HEK293 (cell line): Measurements from ENCODE around the gene HHLA2.

ENCODE experiments used
- IKZF3 ChIP-seq: fragments of 450-650 bp; IDR thresholded peaks from 2 replicates; pipeline ENCODE4 v1.5.0; 2018; ENCODE audit warnings: missing biosample characterization, mild to moderate bottlenecking, missing genetic modification characterization, moderate library complexity
- KLF8 ChIP-seq: fragments of 450-650 bp; formaldehyde crosslinking; IDR thresholded peaks from 2 replicates; pipeline ENCODE4 v1.5.1; 2016; ENCODE audit warnings: missing biosample characterization, missing genetic modification characterization
- MZF1 ChIP-seq: fragments of 450-650 bp; formaldehyde crosslinking; IDR thresholded peaks from 2 replicates; pipeline ENCODE4 v1.5.1; 2017; ENCODE audit warnings: missing biosample characterization, missing genetic modification characterization, borderline replicate concordance
- OSR2 ChIP-seq: fragments of 450-650 bp; formaldehyde crosslinking; IDR thresholded peaks from 2 replicates; pipeline ENCODE4 v1.5.1; 2016; ENCODE audit warnings: missing biosample characterization, missing genetic modification characterization
- PRDM4 ChIP-seq: fragments of 450-650 bp; formaldehyde crosslinking; IDR thresholded peaks from 2 replicates; pipeline ENCODE4 v1.5.1; 2017; ENCODE audit warnings: missing biosample characterization, missing genetic modification characterization
- SALL2 ChIP-seq: fragments of 450-650 bp; formaldehyde crosslinking; IDR thresholded peaks from 2 replicates; pipeline ENCODE4 v1.5.0; 2017; ENCODE audit warnings: missing biosample characterization, mild to moderate bottlenecking, missing genetic modification characterization, borderline replicate concordance
- WT1 ChIP-seq: fragments of 450-650 bp; formaldehyde crosslinking; IDR thresholded peaks from 2 replicates; pipeline ENCODE4 v1.5.1; 2016; ENCODE audit warnings: missing biosample characterization, missing genetic modification characterization
- ZFP69B ChIP-seq: fragments of 450-650 bp; formaldehyde crosslinking; IDR thresholded peaks from 2 replicates; pipeline ENCODE4 v1.5.1; 2016; ENCODE audit warnings: missing biosample characterization, missing genetic modification characterization
- ZNF169 ChIP-seq: fragments of 450-650 bp; formaldehyde crosslinking; IDR thresholded peaks from 2 replicates; pipeline ENCODE4 v1.5.1; 2016; ENCODE audit warnings: missing biosample characterization, missing genetic modification characterization
- ZNF18 ChIP-seq: fragments of 450-650 bp; formaldehyde crosslinking; IDR thresholded peaks from 2 replicates; pipeline ENCODE4 v1.5.1; 2016; ENCODE audit warnings: missing biosample characterization, missing genetic modification characterization
- ZNF2 ChIP-seq: fragments of 450-650 bp; formaldehyde crosslinking; IDR thresholded peaks from 2 replicates; pipeline ENCODE4 v1.5.1; 2016; ENCODE audit warnings: missing biosample characterization, missing genetic modification characterization
- ZNF221 ChIP-seq: fragments of 450-650 bp; formaldehyde crosslinking; IDR thresholded peaks from 2 replicates; pipeline ENCODE4 v1.5.1; 2017; ENCODE audit warnings: missing biosample characterization, missing genetic modification characterization, borderline replicate concordance
- ZNF335 ChIP-seq: fragments of 450-650 bp; formaldehyde crosslinking; conservative IDR thresholded peaks from 2 replicates; pipeline ENCODE4 v1.5.1; 2016; ENCODE audit warnings: missing biosample characterization, missing genetic modification characterization
- ZNF341 ChIP-seq: fragments of 450-650 bp; formaldehyde crosslinking; IDR thresholded peaks from 2 replicates; pipeline ENCODE4; 2016; ENCODE audit warnings: low read depth, missing biosample characterization, missing genetic modification characterization
- ZNF354C ChIP-seq: fragments of 450-650 bp; formaldehyde crosslinking; IDR thresholded peaks from 2 replicates; pipeline ENCODE4 v1.5.1; 2016; ENCODE audit warnings: missing biosample characterization, missing genetic modification characterization, low read depth, borderline replicate concordance
- ZNF426 ChIP-seq: fragments of 450-650 bp; formaldehyde crosslinking; IDR thresholded peaks from 2 replicates; pipeline ENCODE4 v1.5.1; 2017; ENCODE audit warnings: missing biosample characterization, missing genetic modification characterization, mild to moderate bottlenecking, inconsistent platforms, moderate library complexity
- ZNF555 ChIP-seq: fragments of 450-650 bp; formaldehyde crosslinking; conservative IDR thresholded peaks from 2 replicates; pipeline ENCODE4 v1.5.1; 2017; ENCODE audit warnings: missing biosample characterization, mild to moderate bottlenecking, missing genetic modification characterization, inconsistent platforms
- ZNF561 ChIP-seq: fragments of 450-650 bp; IDR thresholded peaks from 2 replicates; pipeline ENCODE4 v1.5.1; 2018; ENCODE audit warnings: missing biosample characterization, missing genetic modification characterization, borderline replicate concordance
- ZNF585B ChIP-seq: fragments of 450-650 bp; formaldehyde crosslinking; IDR thresholded peaks from 2 replicates; pipeline ENCODE4 v1.5.1; 2016; ENCODE audit warnings: missing biosample characterization, missing genetic modification characterization
- ZNF747 ChIP-seq: fragments of 450-650 bp; formaldehyde crosslinking; IDR thresholded peaks from 2 replicates; pipeline ENCODE4 v1.5.1; 2016; ENCODE audit warnings: missing biosample characterization, missing genetic modification characterization
- ZNF768 ChIP-seq: fragments of 450-650 bp; formaldehyde crosslinking; IDR thresholded peaks from 2 replicates; pipeline ENCODE4 v1.5.1; 2018; ENCODE audit warnings: missing biosample characterization, mild to moderate bottlenecking, missing genetic modification characterization
- ZNF843 ChIP-seq: fragments of 450-650 bp; formaldehyde crosslinking; IDR thresholded peaks from 2 replicates; pipeline ENCODE4 v1.5.1; 2016; ENCODE audit warnings: missing biosample characterization, missing genetic modification characterization
- TF ChIP-seq, protein P1 (sequence below): fragments of 450-650 bp; formaldehyde crosslinking; IDR thresholded peaks from 2 replicates; pipeline ENCODE4 v1.5.1; 2017; ENCODE audit warnings: missing biosample characterization, missing genetic modification characterization
- TF ChIP-seq, protein P2 (sequence below): fragments of 450-650 bp; formaldehyde crosslinking; IDR thresholded peaks from 2 replicates; pipeline ENCODE4 v1.5.1; 2016; ENCODE audit warnings: missing biosample characterization, missing genetic modification characterization
- TF ChIP-seq, protein P3 (sequence below): fragments of 450-650 bp; IDR thresholded peaks from 2 replicates; pipeline ENCODE4 v1.5.1; 2018; ENCODE audit warnings: missing biosample characterization, mild to moderate bottlenecking, missing genetic modification characterization
- TF ChIP-seq, protein P4 (sequence below): sonication (generic); formaldehyde crosslinking; IDR thresholded peaks from 2 replicates; pipeline ENCODE4 v1.8.1; 2022; ENCODE audit warnings: mild to moderate bottlenecking, moderate library complexity, missing genetic modification reagents
- TF ChIP-seq, protein P5 (sequence below): fragments of 450-650 bp; formaldehyde crosslinking; IDR thresholded peaks from 2 replicates; pipeline ENCODE4 v1.5.1; 2016; ENCODE audit warnings: missing biosample characterization, missing genetic modification characterization

HHLA2 gene

GRCh38 chr3:108406661-108407206 is 110.4 kb downstream of the HHLA2 start (continued):
- TF ChIP-seq PRDM4 (tag by site-specific recombination) (peak; percentile 76), ZNF18 (tag by site-specific recombination) (no peak), WT1 (tag by site-specific recombination) (no peak), ZNF843 (tag by site-specific recombination) (peak; percentile 90), ZNF768 (tag by site-specific recombination) (no peak), OSR2 (peak; percentile 73; the same call in 1 of the 2 replicates), ZNF555 (tag by site-specific recombination) (no peak), ZNF747 (tag by site-specific recombination) (no peak), ZNF561 (tag by site-specific recombination) (peak; percentile 69; the same call in 1 of the 2 replicates), ZNF354C (tag by site-specific recombination) (no peak), SALL2 (no peak), ZNF585B (tag by site-specific recombination) (no peak), ZNF169 (tag by site-specific recombination) (no peak), ZNF341 (tag by site-specific recombination) (no peak), ZNF335 (tag by site-specific recombination) (no peak), MZF1 (tag by site-specific recombination) (no peak), KLF8 (tag by site-specific recombination) (no peak), ZNF2 (tag by site-specific recombination) (no peak), IKZF3 (tag by site-specific recombination) (0 out of 2 replicates have a peak, but pooled peaks have one; percentile 23), ZNF221 (tag by site-specific recombination) (no peak), ZFP69B (tag by site-specific recombination) (no peak), ZNF426 (tag by site-specific recombination) (no peak)
- TF ChIP-seq, protein P1, sequence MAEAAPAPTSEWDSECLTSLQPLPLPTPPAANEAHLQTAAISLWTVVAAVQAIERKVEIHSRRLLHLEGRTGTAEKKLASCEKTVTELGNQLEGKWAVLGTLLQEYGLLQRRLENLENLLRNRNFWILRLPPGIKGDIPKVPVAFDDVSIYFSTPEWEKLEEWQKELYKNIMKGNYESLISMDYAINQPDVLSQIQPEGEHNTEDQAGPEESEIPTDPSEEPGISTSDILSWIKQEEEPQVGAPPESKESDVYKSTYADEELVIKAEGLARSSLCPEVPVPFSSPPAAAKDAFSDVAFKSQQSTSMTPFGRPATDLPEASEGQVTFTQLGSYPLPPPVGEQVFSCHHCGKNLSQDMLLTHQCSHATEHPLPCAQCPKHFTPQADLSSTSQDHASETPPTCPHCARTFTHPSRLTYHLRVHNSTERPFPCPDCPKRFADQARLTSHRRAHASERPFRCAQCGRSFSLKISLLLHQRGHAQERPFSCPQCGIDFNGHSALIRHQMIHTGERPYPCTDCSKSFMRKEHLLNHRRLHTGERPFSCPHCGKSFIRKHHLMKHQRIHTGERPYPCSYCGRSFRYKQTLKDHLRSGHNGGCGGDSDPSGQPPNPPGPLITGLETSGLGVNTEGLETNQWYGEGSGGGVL: no peak
- TF ChIP-seq, protein P2, sequence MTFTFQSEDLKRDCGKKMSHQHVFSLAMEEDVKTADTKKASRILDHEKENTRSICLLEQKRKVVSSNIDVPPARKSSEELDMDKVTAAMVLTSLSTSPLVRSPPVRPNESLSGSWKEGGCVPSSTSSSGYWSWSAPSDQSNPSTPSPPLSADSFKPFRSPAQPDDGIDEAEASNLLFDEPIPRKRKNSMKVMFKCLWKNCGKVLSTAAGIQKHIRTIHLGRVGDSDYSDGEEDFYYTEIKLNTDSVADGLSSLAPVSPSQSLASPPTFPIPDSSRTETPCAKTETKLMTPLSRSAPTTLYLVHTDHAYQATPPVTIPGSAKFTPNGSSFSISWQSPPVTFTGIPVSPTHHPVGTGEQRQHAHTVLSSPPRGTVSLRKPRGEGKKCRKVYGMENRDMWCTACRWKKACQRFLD (tag by site-specific recombination): no peak
- TF ChIP-seq, protein P3, sequence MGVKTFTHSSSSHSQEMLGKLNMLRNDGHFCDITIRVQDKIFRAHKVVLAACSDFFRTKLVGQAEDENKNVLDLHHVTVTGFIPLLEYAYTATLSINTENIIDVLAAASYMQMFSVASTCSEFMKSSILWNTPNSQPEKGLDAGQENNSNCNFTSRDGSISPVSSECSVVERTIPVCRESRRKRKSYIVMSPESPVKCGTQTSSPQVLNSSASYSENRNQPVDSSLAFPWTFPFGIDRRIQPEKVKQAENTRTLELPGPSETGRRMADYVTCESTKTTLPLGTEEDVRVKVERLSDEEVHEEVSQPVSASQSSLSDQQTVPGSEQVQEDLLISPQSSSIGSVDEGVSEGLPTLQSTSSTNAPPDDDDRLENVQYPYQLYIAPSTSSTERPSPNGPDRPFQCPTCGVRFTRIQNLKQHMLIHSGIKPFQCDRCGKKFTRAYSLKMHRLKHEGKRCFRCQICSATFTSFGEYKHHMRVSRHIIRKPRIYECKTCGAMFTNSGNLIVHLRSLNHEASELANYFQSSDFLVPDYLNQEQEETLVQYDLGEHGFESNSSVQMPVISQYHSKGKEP (tag by site-specific recombination): no peak
- TF ChIP-seq, protein P4, sequence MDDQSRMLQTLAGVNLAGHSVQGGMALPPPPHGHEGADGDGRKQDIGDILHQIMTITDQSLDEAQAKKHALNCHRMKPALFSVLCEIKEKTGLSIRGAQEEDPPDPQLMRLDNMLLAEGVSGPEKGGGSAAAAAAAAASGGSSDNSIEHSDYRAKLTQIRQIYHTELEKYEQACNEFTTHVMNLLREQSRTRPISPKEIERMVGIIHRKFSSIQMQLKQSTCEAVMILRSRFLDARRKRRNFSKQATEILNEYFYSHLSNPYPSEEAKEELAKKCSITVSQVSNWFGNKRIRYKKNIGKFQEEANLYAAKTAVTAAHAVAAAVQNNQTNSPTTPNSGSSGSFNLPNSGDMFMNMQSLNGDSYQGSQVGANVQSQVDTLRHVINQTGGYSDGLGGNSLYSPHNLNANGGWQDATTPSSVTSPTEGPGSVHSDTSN (CRISPR knock-in tag): no peak
- TF ChIP-seq, protein P5, sequence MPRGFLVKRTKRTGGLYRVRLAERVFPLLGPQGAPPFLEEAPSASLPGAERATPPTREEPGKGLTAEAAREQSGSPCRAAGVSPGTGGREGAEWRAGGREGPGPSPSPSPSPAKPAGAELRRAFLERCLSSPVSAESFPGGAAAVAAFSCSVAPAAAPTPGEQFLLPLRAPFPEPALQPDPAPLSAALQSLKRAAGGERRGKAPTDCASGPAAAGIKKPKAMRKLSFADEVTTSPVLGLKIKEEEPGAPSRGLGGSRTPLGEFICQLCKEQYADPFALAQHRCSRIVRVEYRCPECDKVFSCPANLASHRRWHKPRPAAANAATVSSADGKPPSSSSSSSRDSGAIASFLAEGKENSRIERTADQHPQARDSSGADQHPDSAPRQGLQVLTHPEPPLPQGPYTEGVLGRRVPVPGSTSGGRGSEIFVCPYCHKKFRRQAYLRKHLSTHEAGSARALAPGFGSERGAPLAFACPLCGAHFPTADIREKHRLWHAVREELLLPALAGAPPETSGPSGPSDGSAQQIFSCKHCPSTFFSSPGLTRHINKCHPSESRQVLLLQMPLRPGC (tag by site-specific recombination): no peak
